Immature natural killer cell (primary cell): ENCODE data around the gene SLX9. TPM values are rescaled to one million over a fixed set of nuclear protein-coding genes. Genes with fewer than 3 reads are reported as not detected.

ENCODE experiments used
- DNase-seq, 3 donors: peaks; one replicate each; pipeline ENCODE4 v3.0.0; 2022; ENCODE audit warnings: mixed read lengths in 1 of 3
- H3K27ac Mint-ChIP-seq, 6 donors: one replicate each; pipeline ENCODE4 v1.8.0; 2020; ENCODE audit warnings: mixed read lengths in 6 of 6, mild to moderate bottlenecking in 5 of 6, inconsistent platforms in 4 of 6, moderate library complexity in 3 of 6
- H3K27me3 Mint-ChIP-seq, 3 donors: one replicate each; pipeline ENCODE4 v1.8.0; 2020 to 2021; ENCODE audit warnings: low read depth in 3 of 3, mild to moderate bottlenecking in 3 of 3, mixed read lengths in 3 of 3, moderate library complexity in 3 of 3, inconsistent platforms in 1 of 3
- H3K36me3 Mint-ChIP-seq, 3 donors: one replicate each; pipeline ENCODE4 v1.8.0; 2020; ENCODE audit warnings: mixed read lengths in 3 of 3, inconsistent platforms in 2 of 3, mild to moderate bottlenecking in 2 of 3
- H3K4me1 Mint-ChIP-seq, 2 donors: one replicate each; pipeline ENCODE4 v1.8.0; 2020; ENCODE audit warnings: inconsistent platforms in 2 of 2, mild to moderate bottlenecking in 2 of 2, mixed read lengths in 2 of 2, moderate library complexity in 1 of 2
- H3K4me3 Mint-ChIP-seq, 5 donors: one replicate each; pipeline ENCODE4 v1.8.0; 2020; ENCODE audit warnings: mild to moderate bottlenecking in 5 of 5, mixed read lengths in 5 of 5, inconsistent platforms in 3 of 5, moderate library complexity in 3 of 5
- H3K9me3 Mint-ChIP-seq, 6 donors: one replicate each; pipeline ENCODE4 v1.8.0; 2020; ENCODE audit warnings: mild to moderate bottlenecking in 6 of 6, mixed read lengths in 6 of 6, inconsistent platforms in 4 of 6, moderate library complexity in 3 of 6
- polyA plus RNA-seq, 3 donors: library from polyadenylated mRNA; unstranded; fragments of 300-500 nt; fragmentation: Illumina TruSeq; gene quantifications; one replicate each; pipeline ENCODE4 v1.2.3, GENCODE V29; 2021

The SLX9 gene
- polyA plus RNA-seq, 3 donors from 2014 or later: 7.1 to 12.4 (median 11.3) TPM

- Mint-ChIP-seq H3K4me3 (no peak overlapping the region), H3K4me1 (peaks cover 24 to 39% of the 10 kb centered on the region in 2 donors), H3K9me3 (no peaks in the 10 kb centered on the region), H3K27ac (peak overlapping the region in 3 of 6 donors; percentile 23 to 64 (median 42)), H3K36me3 (peaks cover 14 to 38% (median 15%) of the 10 kb centered on the region in 3 donors), H3K27me3 (peaks cover 7 to 15% (median 10%) of the 10 kb centered on the region in 3 donors)
- no peak for DNase-seq
Measured at GRCh38 chr21:44897326-44898010, 42.4 kb upstream of the SLX9 start.

DNA sequence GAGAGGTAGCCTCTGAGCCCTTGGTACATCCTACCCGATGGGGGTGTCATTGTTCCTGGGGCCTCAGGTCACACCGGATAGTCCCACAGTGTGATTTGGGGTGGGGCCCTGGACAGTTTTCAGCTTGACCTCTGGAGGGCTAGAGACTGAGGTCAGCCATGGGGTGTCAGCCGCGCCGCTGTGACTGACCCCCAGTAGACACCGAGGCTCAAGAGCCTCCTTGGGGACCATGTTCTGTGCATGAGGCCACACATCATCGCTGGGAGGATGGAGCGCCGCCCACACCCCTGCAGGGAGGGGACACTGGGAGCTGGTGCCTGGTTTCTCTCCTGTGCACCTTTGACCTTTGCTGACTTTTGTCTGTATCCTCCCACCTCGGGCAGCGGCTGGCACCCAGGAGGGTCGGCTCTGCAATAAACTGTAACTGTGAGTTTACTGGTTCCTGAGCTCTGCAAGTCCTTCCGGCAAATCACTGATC, 41.8 kb upstream of the SLX9 start:
- Mint-ChIP-seq H3K4me1 (peaks cover 24 to 38% of the 10 kb centered on the region in 2 donors), H3K27ac (peak overlapping the region in 4 of 6 donors; percentile 23 to 64 (median 59)), H3K4me3 (no peak overlapping the region), H3K27me3 (peaks cover 7 to 14% (median 13%) of the 10 kb centered on the region in 3 donors), H3K9me3 (no peaks in the 10 kb centered on the region), H3K36me3 (peaks cover 17 to 40% (median 20%) of the 10 kb centered on the region in 3 donors)
- DNase-seq: no peak

GRCh38 chr21:44898851-44899767, 40.7 kb upstream of the SLX9 start:
- H3K4me1 Mint-ChIP-seq: peaks cover 15 to 31% of the 10 kb centered on the region in 2 donors
- peaks cover 0 to 13% (median 11%) of the 10 kb centered on the region in 3 donors for H3K27me3 Mint-ChIP-seq
- no peaks in the 10 kb centered on the region for H3K9me3 Mint-ChIP-seq
- peak overlapping the region in 3 of 6 donors; percentile 11 to 32 (median 23) for H3K27ac Mint-ChIP-seq
- H3K4me3 Mint-ChIP-seq: no peak overlapping the region
- DNase-seq: no peak
- H3K36me3 Mint-ChIP-seq: peaks cover 13 to 39% (median 15%) of the 10 kb centered on the region in 3 donors

DNA sequence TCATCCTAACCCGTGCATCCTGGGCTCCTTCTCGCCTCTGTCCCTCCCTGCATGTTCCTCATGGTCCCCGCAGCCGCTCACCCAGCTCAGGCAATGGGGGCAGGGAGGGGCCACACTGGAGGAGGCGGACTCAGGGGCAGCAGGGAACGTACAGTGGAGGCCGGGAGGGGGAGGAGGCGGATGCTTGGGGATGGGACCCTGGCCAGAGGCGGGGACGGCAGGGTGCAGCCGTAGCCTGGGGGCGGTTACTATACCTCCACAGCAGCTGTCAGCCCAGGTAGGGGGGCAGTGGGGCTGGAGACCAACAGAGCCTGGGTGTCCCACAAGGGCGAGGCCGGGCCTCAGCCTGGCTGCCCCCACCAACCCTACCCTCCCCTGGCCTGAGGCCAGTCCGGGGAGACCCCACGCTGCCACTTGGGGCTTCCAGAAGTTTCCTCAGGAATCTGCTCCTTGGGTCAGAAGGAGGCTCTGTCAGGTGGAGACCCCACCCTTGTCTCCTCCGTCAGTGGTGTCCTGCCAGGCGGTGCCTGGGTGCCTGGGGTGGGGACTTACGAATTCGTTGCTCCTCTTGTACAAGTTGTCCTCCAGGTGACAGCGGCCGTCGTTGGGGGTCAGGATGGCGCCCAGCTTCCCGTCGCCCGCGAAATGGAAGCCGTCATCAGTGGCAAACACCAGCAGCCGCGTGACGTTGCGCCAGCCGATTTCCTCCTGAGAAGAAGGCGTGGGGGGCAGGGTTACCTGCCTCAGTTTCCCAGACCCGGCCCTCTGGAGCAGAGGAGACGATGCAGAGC, 39.9 kb upstream of the SLX9 start:
- H3K27me3 Mint-ChIP-seq: peaks cover 0 to 16% (median 11%) of the 10 kb centered on the region in 3 donors
- H3K4me1 Mint-ChIP-seq: peaks cover 21 to 37% of the 10 kb centered on the region in 2 donors
- H3K36me3 Mint-ChIP-seq: peaks cover 20 to 46% (median 21%) of the 10 kb centered on the region in 3 donors
- no peaks in the 10 kb centered on the region for H3K9me3 Mint-ChIP-seq
- no peak overlapping the region for H3K4me3 Mint-ChIP-seq
- H3K27ac Mint-ChIP-seq: peak overlapping the region in 1 of 6 donors; percentile 32
- no peak for DNase-seq

GRCh38 chr21:44900559-44901251, 39.1 kb upstream of the SLX9 start:
- no peak overlapping the region for H3K4me3 Mint-ChIP-seq
- H3K4me1 Mint-ChIP-seq: peaks cover 21 to 37% of the 10 kb centered on the region in 2 donors
- H3K36me3 Mint-ChIP-seq: peaks cover 20 to 46% (median 21%) of the 10 kb centered on the region in 3 donors
- H3K9me3 Mint-ChIP-seq: no peaks in the 10 kb centered on the region
- no peak for DNase-seq
- peaks cover 0 to 16% (median 9%) of the 10 kb centered on the region in 3 donors for H3K27me3 Mint-ChIP-seq
- H3K27ac Mint-ChIP-seq: peak overlapping the region in 2 of 6 donors; percentile 50 to 61

GRCh38 chr21:44901391-44902074, 38.3 kb upstream of the SLX9 start:
- Mint-ChIP-seq H3K27ac (peak overlapping the region in 3 of 6 donors; percentile 10 to 34 (median 21)), H3K9me3 (no peaks in the 10 kb centered on the region), H3K27me3 (peaks cover 0 to 16% (median 9%) of the 10 kb centered on the region in 3 donors), H3K36me3 (peaks cover 21 to 44% (median 23%) of the 10 kb centered on the region in 3 donors), H3K4me1 (peaks cover 25 to 41% of the 10 kb centered on the region in 2 donors), H3K4me3 (no peak overlapping the region)
- DNase-seq: no peak

GRCh38 chr21:44902268-44903049, 37.4 kb upstream of the SLX9 start:
- Mint-ChIP-seq H3K27ac (peak overlapping the region; percentile 21 to 74 (median 40)), H3K27me3 (peaks cover 0 to 16% (median 9%) of the 10 kb centered on the region in 3 donors), H3K4me3 (no peak overlapping the region), H3K4me1 (peaks cover 27 to 43% of the 10 kb centered on the region in 2 donors), H3K36me3 (peaks cover 21 to 45% (median 24%) of the 10 kb centered on the region in 3 donors), H3K9me3 (no peaks in the 10 kb centered on the region)
- no peak for DNase-seq

DNA sequence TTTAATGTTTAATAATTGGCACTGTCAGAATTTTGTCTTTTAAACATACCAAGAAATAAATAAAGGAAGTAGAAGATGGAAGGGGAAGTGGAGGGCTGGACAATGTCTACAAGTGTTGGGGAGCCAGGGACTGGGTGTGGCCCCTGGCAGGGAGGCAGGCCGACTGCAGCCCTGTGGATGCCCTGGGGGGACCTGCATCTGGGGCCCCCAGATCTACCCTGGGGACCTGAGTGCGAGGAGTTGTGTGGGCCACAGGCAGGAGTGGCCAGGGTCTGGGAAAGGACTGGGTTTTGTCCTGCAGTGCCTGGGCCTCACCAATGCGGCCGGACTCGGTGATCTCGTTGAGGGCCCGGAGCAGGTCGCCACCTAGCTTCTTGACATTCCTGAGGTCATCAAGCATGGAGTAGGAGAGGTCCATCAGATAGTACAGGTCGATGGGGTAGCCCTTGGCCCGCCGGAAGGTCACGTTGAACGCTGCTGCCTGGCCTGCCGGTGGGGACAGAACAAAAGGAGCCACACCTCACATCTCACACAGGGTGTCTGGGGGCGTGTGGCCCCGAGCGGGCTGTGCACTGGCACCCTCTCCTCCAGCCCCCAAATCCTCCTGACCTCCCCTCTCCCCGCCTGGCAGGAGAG, 36.7 kb upstream of the SLX9 start:
- DNase-seq: no peak
- Mint-ChIP-seq H3K4me3 (no peak overlapping the region), H3K9me3 (no peaks in the 10 kb centered on the region), H3K27ac (peak overlapping the region in 4 of 6 donors; percentile 31 to 74 (median 49)), H3K4me1 (peaks cover 27 to 43% of the 10 kb centered on the region in 2 donors), H3K36me3 (peaks cover 21 to 44% (median 24%) of the 10 kb centered on the region in 3 donors), H3K27me3 (peaks cover 0 to 16% (median 7%) of the 10 kb centered on the region in 3 donors)

- peak overlapping the region in 2 of 6 donors; percentile 19 to 86 for H3K27ac Mint-ChIP-seq
- H3K36me3 Mint-ChIP-seq: peaks cover 18 to 43% (median 22%) of the 10 kb centered on the region in 3 donors
- no peaks in the 10 kb centered on the region for H3K9me3 Mint-ChIP-seq
- H3K27me3 Mint-ChIP-seq: peaks cover 0 to 16% (median 2%) of the 10 kb centered on the region in 3 donors
- peaks cover 28 to 42% of the 10 kb centered on the region in 2 donors for H3K4me1 Mint-ChIP-seq
- H3K4me3 Mint-ChIP-seq: no peak overlapping the region
- DNase-seq: no peak
Measured at GRCh38 chr21:44903689-44904088, 36.1 kb upstream of the SLX9 start.

DNA sequence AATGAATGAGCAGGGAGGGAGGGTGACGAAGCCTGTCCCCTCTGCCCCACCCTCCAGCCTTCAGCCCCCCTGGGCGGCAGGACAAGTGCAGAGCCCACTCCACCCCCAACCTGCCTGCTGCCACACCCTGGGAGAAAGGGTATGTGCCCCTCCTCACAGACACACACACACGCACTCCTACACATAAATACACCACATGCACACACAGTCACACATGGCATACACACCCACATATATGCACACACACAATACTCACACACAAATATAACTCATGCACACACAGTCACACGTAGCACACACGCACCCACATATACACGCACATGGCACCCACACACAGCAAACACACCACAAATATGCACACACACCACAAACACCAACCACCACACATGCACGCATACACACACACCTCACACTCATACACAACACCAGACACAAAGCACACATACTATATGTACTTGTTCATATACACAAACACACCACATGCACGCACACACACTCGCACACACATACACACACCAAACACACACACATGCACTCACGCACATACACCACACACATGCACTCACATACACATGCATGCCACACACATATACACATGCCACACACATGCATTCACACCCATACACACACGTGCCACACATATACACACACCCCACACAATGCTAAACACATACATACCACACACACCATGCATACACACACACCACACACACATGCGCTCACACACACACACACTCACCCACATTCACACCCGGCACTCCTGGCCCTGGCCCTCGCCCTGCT, 35.5 kb upstream of the SLX9 start:
- peaks cover 0 to 19% (median 2%) of the 10 kb centered on the region in 3 donors for H3K27me3 Mint-ChIP-seq
- peaks cover 0 to under 1% (median 0%) of the 10 kb centered on the region in 6 donors for H3K9me3 Mint-ChIP-seq
- H3K4me1 Mint-ChIP-seq: peaks cover 34 to 49% of the 10 kb centered on the region in 2 donors
- peaks cover 20 to 49% (median 25%) of the 10 kb centered on the region in 3 donors for H3K36me3 Mint-ChIP-seq
- peak overlapping the region in 1 of 5 donors; percentile 1 for H3K4me3 Mint-ChIP-seq
- no peak for DNase-seq
- peak overlapping the region; percentile 2 to 86 (median 54) for H3K27ac Mint-ChIP-seq
